Measurements from ENCODE around the gene UBE2E2.

UBE2E2 gene

GRCh38 chr3:23308986-23309625 lies 106.0 kb downstream of the UBE2E2 start:
- Histone ChIP-seq H3K36me3 (ENCODE audit: control insufficient read depth, insufficient read depth, low read length) (no peaks in the 10 kb centered on the region; the same call in 1 of the 2 replicates), H3K4me3 (replicated peaks; ENCODE audit: low read depth, low read length) (no peak overlapping the region), H3K27me3 (replicated peaks; ENCODE audit: control insufficient read depth, insufficient read depth, low read length) (no peaks in the 10 kb centered on the region)
- TF ChIP-seq CTCF (IDR thresholded peaks at IDR 0.05; ENCODE audit: insufficient read depth, low read length, poor library complexity, severe bottlenecking) = no peak
- DNase-seq (ENCODE audit: extremely low read depth, insufficient read length) = no peak

- Histone ChIP-seq H3K27me3 (replicated peaks; ENCODE audit: control insufficient read depth, insufficient read depth, low read length) (no peaks in the 10 kb centered on the region), H3K4me3 (replicated peaks; ENCODE audit: low read depth, low read length) (no peak overlapping the region), H3K36me3 (ENCODE audit: control insufficient read depth, insufficient read depth, low read length) (no peaks in the 10 kb centered on the region; the same call in 1 of the 2 replicates)
- DNase-seq (ENCODE audit: extremely low read depth, insufficient read length) = no peak
- no peak for TF ChIP-seq CTCF (IDR thresholded peaks at IDR 0.05; ENCODE audit: insufficient read depth, low read length, poor library complexity, severe bottlenecking)
Observed at GRCh38 chr3:23312866-23313265, 109.7 kb downstream of the UBE2E2 start.

GRCh38 chr3:23314981-23315762 lies 112.0 kb downstream of the UBE2E2 start:
- DNase-seq (ENCODE audit: extremely low read depth, insufficient read length) = no peak
- Histone ChIP-seq H3K4me3 (replicated peaks; ENCODE audit: low read depth, low read length) (no peak overlapping the region), H3K27me3 (replicated peaks; ENCODE audit: control insufficient read depth, insufficient read depth, low read length) (no peaks in the 10 kb centered on the region), H3K36me3 (ENCODE audit: control insufficient read depth, insufficient read depth, low read length) (no peaks in the 10 kb centered on the region)
- no peak for TF ChIP-seq CTCF (IDR thresholded peaks at IDR 0.05; ENCODE audit: insufficient read depth, low read length, poor library complexity, severe bottlenecking)

GRCh38 chr3:23316924-23317323 lies 113.8 kb downstream of the UBE2E2 start:
- Histone ChIP-seq H3K27me3 (replicated peaks; ENCODE audit: control insufficient read depth, insufficient read depth, low read length) (no peaks in the 10 kb centered on the region), H3K36me3 (ENCODE audit: control insufficient read depth, insufficient read depth, low read length) (no peaks in the 10 kb centered on the region), H3K4me3 (replicated peaks; ENCODE audit: low read depth, low read length) (no peak overlapping the region)
- TF ChIP-seq CTCF (IDR thresholded peaks at IDR 0.05; ENCODE audit: insufficient read depth, low read length, poor library complexity, severe bottlenecking) = no peak
- no peak for DNase-seq (ENCODE audit: extremely low read depth, insufficient read length)

- no peak for TF ChIP-seq CTCF (IDR thresholded peaks at IDR 0.05; ENCODE audit: insufficient read depth, low read length, poor library complexity, severe bottlenecking)
- DNase-seq (ENCODE audit: extremely low read depth, insufficient read length) = no peak
- Histone ChIP-seq H3K27me3 (replicated peaks; ENCODE audit: control insufficient read depth, insufficient read depth, low read length) (no peaks in the 10 kb centered on the region), H3K4me3 (replicated peaks; ENCODE audit: low read depth, low read length) (no peak overlapping the region), H3K36me3 (ENCODE audit: control insufficient read depth, insufficient read depth, low read length) (no peaks in the 10 kb centered on the region)
Observed at GRCh38 chr3:23319366-23320312, 116.5 kb downstream of the UBE2E2 start.

Measured in GM06990 (cell line).